Large intestine (tissue), 3 donors: ENCODE results near the gene LNP1. TPM values are rescaled to one million over a fixed set of nuclear protein-coding genes. Genes with fewer than 3 reads are reported as not detected.
A peak's percentile ranks its signal among the peaks of the same experiment; 100 is the strongest.

ENCODE experiments used
- DNase-seq, 2 donors: peaks; one replicate each; pipeline versions ENCODE4 v3.0.0 to v3.0.0-alpha.2; 2013
- H3K27ac ChIP-seq: one replicate; pipeline ENCODE4 v1.5.1; 2013; ENCODE audit warnings: low read length
- H3K27me3 ChIP-seq: 2 replicates; pipeline ENCODE4 v1.6.1; 2013; ENCODE audit warnings: low read length; ENCODE audit not compliant: control insufficient read depth, insufficient read depth
- H3K36me3 ChIP-seq: 2 replicates; pipeline ENCODE4 v1.6.1; 2013; ENCODE audit warnings: low read length; ENCODE audit not compliant: control insufficient read depth, insufficient read depth
- H3K4me1 ChIP-seq: one replicate; pipeline ENCODE4 v1.6.1; 2013; ENCODE audit warnings: low read length; ENCODE audit not compliant: control insufficient read depth, insufficient read depth
- H3K4me3 ChIP-seq: one replicate; pipeline ENCODE4 v1.5.1; 2013; ENCODE audit warnings: low read length
- H3K9me3 ChIP-seq: one replicate; pipeline ENCODE4 v1.6.1; 2013; ENCODE audit warnings: mild to moderate bottlenecking, low read depth, low read length, moderate library complexity; ENCODE audit not compliant: control insufficient read depth
- WGBS: methylation state at CpG from one replicate; pipeline ENCODE4 v1.1.5; 2013; ENCODE audit warnings: low lambda C conversion rate; ENCODE audit not compliant: insufficient coverage; 5-methylcytosine and 5-hydroxymethylcytosine counted together
- polyA plus RNA-seq: library from polyadenylated mRNA; unstranded; fragments of 120-200 nt; gene quantifications from one replicate; pipeline ENCODE4 v1.2.1, GENCODE V29; 2013

LNP1 gene
- polyA plus RNA-seq, 1 donor = 2.2 TPM

DNA sequence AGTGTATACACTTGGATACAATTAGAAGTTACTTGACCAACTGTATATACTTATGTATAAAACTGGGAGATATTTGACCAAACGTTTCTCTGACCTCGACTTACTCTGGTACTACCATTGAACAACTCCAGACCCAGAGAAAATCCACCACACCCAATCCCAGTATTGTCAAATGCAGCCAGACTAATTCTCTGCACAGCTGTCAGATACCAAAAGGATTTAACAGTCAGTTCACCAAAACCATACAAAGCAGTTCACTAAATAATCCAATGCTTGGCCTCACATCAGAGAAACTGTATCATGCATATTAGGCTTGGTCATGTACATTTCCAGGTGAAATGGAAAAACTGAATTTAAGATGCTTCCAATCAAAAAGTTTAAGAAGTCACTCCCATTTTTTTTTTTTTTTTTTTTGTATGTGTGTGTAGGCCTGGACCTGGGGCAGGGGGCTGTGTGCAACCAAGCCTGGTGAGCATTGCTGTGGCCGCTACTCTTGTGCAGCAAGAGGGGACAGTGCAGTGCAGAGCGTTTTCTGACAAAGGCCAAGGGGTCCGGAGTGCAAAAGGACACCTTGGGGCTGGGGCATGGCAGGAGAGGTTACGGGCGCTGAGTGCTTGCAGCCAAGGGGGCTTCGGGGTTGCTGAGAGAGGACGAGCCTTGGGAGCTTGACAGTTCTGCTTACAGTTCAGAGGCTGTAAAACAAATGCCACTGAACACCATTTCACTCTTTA lies 1.8 kb upstream of the LNP1 start:
- no CpG with 5 or more reads among the region's 9 CpGs for WGBS

DNA sequence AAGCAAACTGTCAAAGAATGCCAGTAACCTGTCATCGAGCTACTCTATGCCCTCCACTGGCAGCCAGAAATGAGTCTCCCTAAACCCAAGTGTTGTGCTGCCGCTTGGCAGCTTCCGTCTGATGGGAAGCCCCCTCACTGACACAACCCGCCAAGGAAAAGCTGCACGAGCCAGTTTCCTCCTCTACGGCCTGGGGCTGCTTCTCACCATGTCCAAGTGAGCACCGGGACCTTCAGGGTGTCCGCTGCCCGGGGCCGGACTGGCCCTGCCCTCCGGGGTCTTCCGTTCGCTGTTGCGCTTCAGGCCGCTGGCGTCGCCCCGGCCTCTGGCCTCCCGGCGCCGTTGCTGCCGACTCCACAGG lies 940 bp upstream of the LNP1 start:
- peak in 1 of 2 donors; percentile 41 for DNase-seq
- no CpG with 5 or more reads among the region's 22 CpGs for WGBS
- H3K4me3 ChIP-seq = peak overlapping the region; percentile 88
- peaks cover 3% of the 10 kb centered on the region for H3K4me1 ChIP-seq
- no peaks in the 10 kb centered on the region for H3K36me3 ChIP-seq
- peak overlapping the region; percentile 86 for H3K27ac ChIP-seq
- no peaks in the 10 kb centered on the region for H3K27me3 ChIP-seq
- no peaks in the 10 kb centered on the region for H3K9me3 ChIP-seq

More for the DNA sequence above, 1.8 kb upstream of the LNP1 start:
- no peaks in the 10 kb centered on the region for H3K27me3 ChIP-seq
- peaks cover 3% of the 10 kb centered on the region for H3K4me1 ChIP-seq
- H3K36me3 ChIP-seq = no peaks in the 10 kb centered on the region
- peak overlapping the region; percentile 88 for H3K4me3 ChIP-seq
- DNase-seq = no peak
- peak overlapping the region; percentile 86 for H3K27ac ChIP-seq
- no peaks in the 10 kb centered on the region for H3K9me3 ChIP-seq

DNA sequence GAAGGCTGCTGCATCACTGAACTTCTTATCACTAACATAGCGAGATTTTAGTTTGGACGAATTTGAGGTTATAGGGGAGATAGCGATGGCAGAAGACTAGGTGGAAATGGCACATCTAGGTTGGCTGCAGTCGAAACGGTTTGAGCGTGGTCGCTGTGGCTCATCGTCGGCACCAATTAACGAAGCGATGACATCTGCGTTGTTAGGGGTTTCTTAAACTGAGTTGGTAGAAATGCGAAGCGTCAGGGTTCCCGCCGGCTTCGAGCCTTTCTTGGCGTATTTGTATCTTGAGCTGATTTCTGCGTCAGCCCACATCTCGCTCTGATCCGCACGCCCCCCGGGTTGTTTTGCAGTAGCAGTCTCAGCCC lies 319 bp downstream of the LNP1 start:
- no peaks in the 10 kb centered on the region for H3K4me1 ChIP-seq
- no peak for DNase-seq

DNA sequence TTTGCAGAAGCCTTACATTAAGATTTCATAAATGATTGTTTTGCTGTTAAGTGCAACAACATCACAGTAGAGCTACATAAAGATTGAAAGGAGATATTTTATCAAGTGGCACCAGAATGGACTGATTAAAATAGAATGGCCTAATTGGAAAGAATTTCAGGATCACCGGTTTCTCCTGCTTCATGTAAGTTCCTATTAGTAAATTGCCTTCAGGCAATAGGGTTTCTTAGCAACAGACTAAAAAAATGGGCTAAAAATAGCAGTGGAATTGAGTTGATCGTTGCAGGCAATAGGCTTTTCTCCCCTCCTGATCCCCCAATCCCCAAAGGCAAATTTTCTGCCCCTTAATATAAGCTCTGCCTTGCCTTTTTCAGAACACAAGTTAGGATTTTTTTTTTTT lies 917 bp downstream of the LNP1 start:
- Histone ChIP-seq H3K36me3 (no peaks in the 10 kb centered on the region), H3K4me3 (peak overlapping the region; percentile 88), H3K27ac (peak overlapping the region; percentile 86), H3K27me3 (no peaks in the 10 kb centered on the region), H3K9me3 (peaks cover 9% of the 10 kb centered on the region), H3K4me1 (no peaks in the 10 kb centered on the region)
- peak in 1 of 2 donors; percentile 44 for DNase-seq
- WGBS = no CpG with 5 or more reads among the region's 2 CpGs

More for the DNA sequence above, 319 bp downstream of the LNP1 start:
- 0% methylated on average over 1 of the region's 23 CpGs for WGBS
- peak overlapping the region; percentile 88 for H3K4me3 ChIP-seq
- H3K27ac ChIP-seq = peak overlapping the region; percentile 86
- H3K9me3 ChIP-seq = peaks cover 3% of the 10 kb centered on the region
- H3K27me3 ChIP-seq = no peaks in the 10 kb centered on the region
- no peaks in the 10 kb centered on the region for H3K36me3 ChIP-seq

DNA sequence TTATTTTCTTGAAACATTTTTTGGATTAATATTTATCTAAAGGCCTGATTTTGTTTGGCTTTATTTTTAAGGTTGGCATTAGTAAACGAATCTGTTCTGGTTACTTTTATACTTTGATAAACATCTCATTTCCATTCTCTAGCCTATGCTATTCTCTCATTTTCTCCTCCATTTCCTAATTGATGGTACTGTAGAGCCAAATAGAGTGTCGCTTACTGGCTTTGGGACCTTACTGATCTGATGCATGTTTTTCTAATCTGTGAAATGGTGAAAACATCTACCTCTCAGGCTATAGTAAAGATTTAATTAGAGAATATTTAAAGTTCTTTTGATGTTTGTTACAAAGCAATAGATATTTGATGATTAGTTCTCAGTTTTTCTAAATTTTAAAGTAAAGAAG lies 1.6 kb downstream of the LNP1 start:
- no CpG with 5 or more reads among the region's 2 CpGs for WGBS
- no peak for DNase-seq
- H3K27ac ChIP-seq = no peak overlapping the region

DNA sequence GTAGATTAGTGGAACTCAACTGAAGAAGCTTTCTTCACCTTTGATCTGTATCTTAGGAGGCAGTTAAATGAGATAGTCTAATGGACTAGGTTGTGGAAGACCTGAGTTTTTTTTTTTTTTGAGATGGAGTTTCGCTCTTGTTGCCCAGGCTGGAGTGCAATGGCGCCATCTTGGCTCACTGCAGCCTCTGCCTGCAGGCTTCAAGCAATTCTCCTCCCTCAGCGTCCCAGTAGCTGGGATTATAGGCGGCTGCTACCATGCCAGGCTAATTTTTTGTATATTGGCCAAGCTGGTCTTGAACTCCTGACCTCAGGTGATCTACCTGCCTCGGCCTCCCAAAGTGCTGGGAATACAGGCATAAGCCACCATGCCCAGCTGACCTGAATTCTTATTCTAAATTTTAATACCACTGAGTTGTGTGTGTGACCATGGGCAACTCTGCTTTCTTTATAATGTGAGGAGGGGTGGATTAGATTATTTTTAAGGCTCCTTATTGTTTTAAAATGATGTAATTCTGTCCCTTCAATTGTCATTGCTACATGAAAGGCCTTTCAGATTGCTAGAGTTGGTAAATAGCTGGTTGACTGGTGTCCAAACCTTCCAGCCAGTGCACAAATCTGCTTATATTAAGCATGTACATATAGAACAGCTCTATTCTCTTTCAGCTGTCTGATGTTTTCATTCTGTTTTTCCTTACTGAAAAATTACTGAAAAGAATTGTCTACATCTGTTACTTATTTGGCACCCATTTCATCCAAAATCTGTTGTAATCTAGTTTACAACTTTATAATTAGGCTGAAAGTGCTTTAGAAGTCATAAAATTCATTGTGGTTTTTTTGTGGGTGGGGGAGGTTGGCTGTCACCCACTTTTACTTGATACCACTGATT lies 2.3 kb downstream of the LNP1 start:
- no peak for DNase-seq

More for the DNA sequence above, 1.6 kb downstream of the LNP1 start:
- H3K4me3 ChIP-seq = peak overlapping the region; percentile 88
- H3K4me1 ChIP-seq = no peaks in the 10 kb centered on the region
- no peaks in the 10 kb centered on the region for H3K27me3 ChIP-seq
- peaks cover 13% of the 10 kb centered on the region for H3K9me3 ChIP-seq
- H3K36me3 ChIP-seq = no peaks in the 10 kb centered on the region

DNA sequence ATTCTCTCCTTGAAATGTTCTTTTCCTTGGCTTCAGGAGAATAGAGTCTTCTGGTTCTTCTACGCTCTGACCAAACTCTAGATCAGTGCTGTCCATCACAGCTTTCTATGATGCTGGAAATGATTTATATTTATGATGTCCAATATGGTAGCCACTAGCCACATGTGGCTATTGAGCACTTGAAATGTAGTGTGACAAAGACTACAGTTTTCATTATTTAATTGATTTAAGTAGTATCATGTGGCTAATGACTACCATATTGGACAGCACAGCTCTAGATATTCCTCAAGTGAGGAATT lies 2.9 kb downstream of the LNP1 start:
- no peaks in the 10 kb centered on the region for H3K27me3 ChIP-seq
- no peaks in the 10 kb centered on the region for H3K4me1 ChIP-seq
- no peak for DNase-seq
- H3K4me3 ChIP-seq = no peak overlapping the region
- 100% methylated on average over 1 of the region's 1 CpG for WGBS
- H3K36me3 ChIP-seq = peaks cover 8% of the 10 kb centered on the region
- H3K9me3 ChIP-seq = peaks cover 21% of the 10 kb centered on the region
- H3K27ac ChIP-seq = no peak overlapping the region

More for the DNA sequence above, 2.3 kb downstream of the LNP1 start:
- H3K36me3 ChIP-seq = peaks cover 7% of the 10 kb centered on the region
- peak overlapping the region; percentile 88 for H3K4me3 ChIP-seq
- no peak overlapping the region for H3K27ac ChIP-seq
- H3K4me1 ChIP-seq = no peaks in the 10 kb centered on the region
- H3K27me3 ChIP-seq = no peaks in the 10 kb centered on the region
- no CpG with 5 or more reads among the region's 5 CpGs for WGBS
- peaks cover 20% of the 10 kb centered on the region for H3K9me3 ChIP-seq

DNA sequence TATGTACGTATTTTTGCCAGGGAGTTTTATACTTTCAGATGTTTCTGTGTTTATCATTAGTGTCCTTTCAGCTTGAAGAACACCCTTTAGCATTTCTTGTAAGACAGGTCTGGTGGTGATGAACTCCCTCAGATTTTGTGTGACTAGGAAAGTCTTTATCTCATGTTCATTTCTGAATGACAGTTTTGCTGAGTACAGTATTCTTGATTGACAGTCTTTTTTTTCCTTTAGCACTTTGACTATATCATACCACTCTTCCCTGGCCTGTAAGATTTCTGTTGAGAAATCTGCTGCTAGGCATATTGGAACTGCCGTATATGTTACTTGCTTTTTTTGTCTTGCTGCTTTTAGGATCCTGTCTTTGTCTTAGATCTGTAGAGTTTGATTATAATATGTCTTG lies 5.8 kb downstream of the LNP1 start:
- no peak for DNase-seq
- H3K27me3 ChIP-seq = no peaks in the 10 kb centered on the region
- peaks cover 12% of the 10 kb centered on the region for H3K36me3 ChIP-seq
- peaks cover 21% of the 10 kb centered on the region for H3K9me3 ChIP-seq
- H3K4me1 ChIP-seq = no peaks in the 10 kb centered on the region
- no peak overlapping the region for H3K4me3 ChIP-seq
- no peak overlapping the region for H3K27ac ChIP-seq
- WGBS = no CpG with 5 or more reads among the region's 2 CpGs

DNA sequence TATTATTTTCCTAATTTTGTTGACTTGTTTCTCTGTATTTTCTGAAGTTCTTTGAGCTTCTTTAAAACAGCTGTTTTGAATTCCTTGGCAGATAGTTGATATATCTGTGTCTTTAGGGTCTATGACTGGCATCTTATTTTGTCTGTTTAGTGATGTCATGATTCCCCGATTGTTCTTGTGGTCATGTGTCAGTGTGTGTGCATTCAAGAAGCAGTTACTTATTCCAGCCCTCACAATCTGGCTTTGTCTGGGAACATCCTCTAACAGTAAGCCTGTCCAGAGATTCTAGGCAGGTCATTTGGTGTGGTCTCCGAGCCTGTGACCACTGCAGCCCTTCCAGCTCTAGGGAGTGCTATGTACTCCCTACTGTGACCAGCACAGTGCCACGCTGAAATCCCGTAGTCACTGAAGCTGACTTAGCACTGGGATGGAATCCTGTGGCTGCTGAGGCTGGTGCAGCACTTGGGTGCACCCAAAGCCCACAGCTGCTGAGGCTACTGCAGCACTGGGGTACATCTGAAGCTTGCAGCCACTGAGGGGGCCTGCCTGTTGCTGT lies 6.7 kb downstream of the LNP1 start:
- WGBS = no CpG with 5 or more reads among the region's 4 CpGs
- no peaks in the 10 kb centered on the region for H3K27me3 ChIP-seq
- H3K36me3 ChIP-seq = peaks cover 12% of the 10 kb centered on the region

DNA sequence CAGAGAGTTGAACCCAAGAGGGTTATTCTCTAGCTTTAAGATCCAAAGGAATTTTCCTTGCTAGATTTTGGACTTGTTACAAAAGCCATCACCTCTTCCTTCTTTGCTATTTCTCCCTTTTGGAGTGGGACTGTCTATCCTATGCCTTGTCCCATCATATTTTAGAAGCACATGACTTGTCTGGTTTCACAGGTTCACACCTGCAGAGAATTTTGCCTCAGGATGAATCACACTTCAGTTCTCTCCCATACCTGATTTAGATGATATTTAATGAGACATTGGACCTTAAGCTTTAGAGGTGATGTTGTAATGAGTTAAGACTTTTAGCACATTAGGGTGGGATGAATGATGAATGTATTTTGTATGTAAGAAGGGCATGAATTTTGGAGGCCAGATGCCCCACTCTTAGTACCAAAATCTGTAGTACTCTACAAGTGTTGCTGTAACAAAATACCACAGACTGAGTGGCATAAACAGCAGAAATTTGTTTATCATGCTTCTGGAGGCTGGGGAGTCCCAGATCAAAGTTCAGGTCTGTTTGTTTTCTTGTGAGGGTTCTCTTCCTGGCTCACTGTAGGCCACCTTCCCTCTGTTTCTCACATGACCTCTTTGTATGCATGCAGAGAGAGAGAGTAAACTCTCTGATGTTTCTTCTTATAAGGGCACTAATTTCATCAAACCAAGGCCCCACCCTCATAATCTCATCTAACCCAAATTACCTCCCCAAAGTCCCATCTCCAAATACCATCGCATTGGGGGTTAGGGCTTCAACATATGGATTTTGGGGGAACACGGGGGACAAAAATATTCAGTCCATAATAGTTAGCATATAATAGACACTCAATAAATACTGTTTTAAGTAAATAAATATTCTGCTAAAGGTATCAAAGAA lies 10.0 kb downstream of the LNP1 start:
- WGBS = no CpG with 5 or more reads among the region's 2 CpGs
- Histone ChIP-seq H3K4me1 (no peaks in the 10 kb centered on the region), H3K27me3 (no peaks in the 10 kb centered on the region), H3K4me3 (no peak overlapping the region), H3K9me3 (peaks cover 21% of the 10 kb centered on the region), H3K36me3 (peaks cover 12% of the 10 kb centered on the region), H3K27ac (no peak overlapping the region)
- DNase-seq = no peak

More for the DNA sequence above, 6.7 kb downstream of the LNP1 start:
- no peaks in the 10 kb centered on the region for H3K4me1 ChIP-seq
- DNase-seq = no peak
- H3K9me3 ChIP-seq = peaks cover 21% of the 10 kb centered on the region
- H3K27ac ChIP-seq = no peak overlapping the region
- H3K4me3 ChIP-seq = no peak overlapping the region
